HG03521 (cell line): ENCODE data around the gene ASB18.
"Not testable (repeated sequence)": the region's sequence is repeated elsewhere in the genome, so short reads cannot be mapped to it uniquely, and the experiment has no call there.

Experiments
- ATAC-seq: cut with Tn5 transposase; IDR thresholded peaks from one replicate; pipeline ENCODE4 v1.9.1; 2021; ENCODE audit warnings: mild to moderate bottlenecking, moderate library complexity; ENCODE audit not compliant: unreplicated experiment

Gene ASB18

GRCh38 chr2:236286873-236287545 lies 22.8 kb upstream of the ASB18 start:
- ATAC-seq = no peak

- ATAC-seq = no peak
Observed at GRCh38 chr2:236284208-236284607, 20.0 kb upstream of the ASB18 start.

- no peak for ATAC-seq
Observed at GRCh38 chr2:236282406-236282805, 18.2 kb upstream of the ASB18 start.

- no peak for ATAC-seq
Observed at GRCh38 chr2:236281423-236281822, 17.2 kb upstream of the ASB18 start.

- no peak for ATAC-seq
Observed at GRCh38 chr2:236273126-236273525, 8.9 kb upstream of the ASB18 start.

- ATAC-seq = no peak
Observed at GRCh38 chr2:236271851-236272250, 7.6 kb upstream of the ASB18 start.

GRCh38 chr2:236269876-236270275 lies 5.7 kb upstream of the ASB18 start:
- not testable (repeated sequence) for ATAC-seq

- ATAC-seq = no peak
Observed at GRCh38 chr2:236265675-236266074, 1.5 kb upstream of the ASB18 start.

- no peak for ATAC-seq
Observed at GRCh38 chr2:236262238-236262637, 2.0 kb downstream of the ASB18 start.

GRCh38 chr2:236261452-236261851 lies 2.8 kb downstream of the ASB18 start:
- ATAC-seq = no peak

GRCh38 chr2:236259371-236259770 lies 4.8 kb downstream of the ASB18 start:
- no peak for ATAC-seq

- no peak for ATAC-seq
Observed at GRCh38 chr2:236257575-236257974, 6.6 kb downstream of the ASB18 start.

GRCh38 chr2:236257136-236257535 lies 7.1 kb downstream of the ASB18 start:
- no peak for ATAC-seq

GRCh38 chr2:236256366-236256985 lies 7.7 kb downstream of the ASB18 start:
- no peak for ATAC-seq

- ATAC-seq = no peak
Observed at GRCh38 chr2:236254674-236255073, 9.5 kb downstream of the ASB18 start.

GRCh38 chr2:236254001-236254400 lies 10.2 kb downstream of the ASB18 start:
- no peak for ATAC-seq

- no peak for ATAC-seq
Observed at GRCh38 chr2:236252602-236253001, 11.6 kb downstream of the ASB18 start.

- ATAC-seq = no peak
Observed at GRCh38 chr2:236250909-236251579, 13.2 kb downstream of the ASB18 start.

GRCh38 chr2:236250286-236250685 lies 13.9 kb downstream of the ASB18 start:
- no peak for ATAC-seq

- no peak for ATAC-seq
Observed at GRCh38 chr2:236249066-236249465, 15.1 kb downstream of the ASB18 start.

GRCh38 chr2:236246711-236247246 lies 17.4 kb downstream of the ASB18 start:
- ATAC-seq = no peak

GRCh38 chr2:236244256-236244655 lies 19.9 kb downstream of the ASB18 start:
- no peak for ATAC-seq
